Esophagus squamous epithelium (tissue), 5 donors: ENCODE measurements around the gene SNX19. TPM values are rescaled to one million over a fixed set of nuclear protein-coding genes. Genes with fewer than 3 reads are reported as not detected.

Experiments
- DNase-seq: peaks from one replicate; lab custom pipeline; 2025; lab: John Stamatoyannopoulos, UW
- H3K27ac ChIP-seq, 4 donors: fragments of 200-600 bp; sonication (generic); one replicate each; pipeline ENCODE4 v1.5.1; 2016 to 2019; ENCODE audit warnings: mild to moderate bottlenecking in 1 of 4
- H3K27me3 ChIP-seq, 4 donors: fragments of 200-600 bp; sonication (generic); 1 replicate in 3 of 4; 2 replicates in 1 of 4; pipeline versions ENCODE4 v1.5.1 to v1.6.0; 2017 to 2021; ENCODE audit warnings: antibody characterized with exemption in 1 of 4
- H3K36me3 ChIP-seq, 3 donors: fragments of 200-600 bp; sonication (generic); one replicate each; pipeline ENCODE4 v1.5.1; 2016 to 2019
- H3K4me1 ChIP-seq, 3 donors: fragments of 200-600 bp; sonication (generic); one replicate each; pipeline ENCODE4 v1.5.1; 2017 to 2019
- H3K4me3 ChIP-seq, 4 donors: fragments of 200-600 bp; sonication (generic); 1 replicate in 3 of 4; 2 replicates in 1 of 4; pipeline ENCODE4 v1.5.1; 2016 to 2019; ENCODE audit warnings: mild to moderate bottlenecking in 2 of 4, moderate library complexity in 1 of 4
- H3K9me3 ChIP-seq, 3 donors: fragments of 200-600 bp; sonication (generic); one replicate each; pipeline ENCODE4 v1.5.1; 2016 to 2019
- POLR2A ChIP-seq, 4 donors: fragments of 450-650 bp; IDR thresholded peaks; one replicate each; pipeline ENCODE4 v1.6.1; 2017; ENCODE audit warnings: antibody characterized with exemption in 4 of 4, mild to moderate bottlenecking in 4 of 4, moderate library complexity in 3 of 4
- WGBS, 2 donors: methylation state at CpG; one replicate each; pipeline ENCODE4 v1.1.5; 2018; 5-methylcytosine and 5-hydroxymethylcytosine counted together
- intact Hi-C: fragments of 100-400 bp; cut with DNase I; formaldehyde crosslinking; loops from one replicate; pipeline ENCODE4 v1.15.0; 2022
- total RNA-seq, 4 donors: library from RNA; depleted of rRNA; stranded (reverse); fragments of >200 nt; gene quantifications; one replicate each; pipeline ENCODE4 v1.1.0, GENCODE V29; 2016
- TF ChIP-seq, protein P1 (sequence below), 6 experiments: fragments of 450-650 bp in 4 of 6; fragments of 200-600 bp in 2 of 6; sonication (generic) in 2 of 6; IDR thresholded peaks; one replicate each; pipeline ENCODE4 v1.5.1; 2016 to 2019; ENCODE audit warnings: antibody characterized with exemption in 6 of 6, mild to moderate bottlenecking in 4 of 6, moderate library complexity in 4 of 6
- donor health status: DM: yes; HTN: yes; CAD: no.

SNX19 gene
- total RNA-seq, 4 donors from 2014 or later, result 38.0 to 75.0 (median 52.1) TPM

DNA sequence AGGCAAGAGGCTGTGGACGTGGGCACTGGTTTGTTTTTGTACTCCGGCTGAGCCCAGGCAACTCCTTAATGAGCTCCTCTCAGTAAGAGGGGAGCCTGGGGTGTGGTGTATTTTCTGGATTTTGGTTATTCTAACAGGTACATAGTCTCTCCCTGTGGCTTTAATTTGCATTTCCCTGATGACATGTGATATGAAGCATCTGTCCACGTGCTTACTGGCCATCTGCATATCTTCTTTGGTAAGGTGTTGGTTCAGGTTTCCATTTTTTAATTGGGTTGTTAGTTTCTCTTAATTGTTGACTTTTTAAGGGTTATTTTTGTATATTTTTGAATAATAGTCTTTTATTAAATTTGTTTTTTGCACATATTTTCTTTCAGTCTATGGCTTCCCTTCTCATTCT lies 30.8 kb upstream of the SNX19 start:
- intact Hi-C loops, result no loop called here
- 43 to 64% methylated on average over 3 of the region's 3 CpGs for WGBS, 2 donors
- Histone ChIP-seq H3K4me3 (no peak overlapping the region), H3K27me3 (no peaks in the 10 kb centered on the region), H3K9me3 (no peaks in the 10 kb centered on the region), H3K4me1 (peaks cover 0 to 28% (median 9%) of the 10 kb centered on the region in 3 donors), H3K36me3 (no peaks in the 10 kb centered on the region), H3K27ac (no peak overlapping the region)
- no peak for DNase-seq
- no peak for TF ChIP-seq POLR2A (IDR thresholded peaks at IDR 0.05)
- TF ChIP-seq, protein P1, sequence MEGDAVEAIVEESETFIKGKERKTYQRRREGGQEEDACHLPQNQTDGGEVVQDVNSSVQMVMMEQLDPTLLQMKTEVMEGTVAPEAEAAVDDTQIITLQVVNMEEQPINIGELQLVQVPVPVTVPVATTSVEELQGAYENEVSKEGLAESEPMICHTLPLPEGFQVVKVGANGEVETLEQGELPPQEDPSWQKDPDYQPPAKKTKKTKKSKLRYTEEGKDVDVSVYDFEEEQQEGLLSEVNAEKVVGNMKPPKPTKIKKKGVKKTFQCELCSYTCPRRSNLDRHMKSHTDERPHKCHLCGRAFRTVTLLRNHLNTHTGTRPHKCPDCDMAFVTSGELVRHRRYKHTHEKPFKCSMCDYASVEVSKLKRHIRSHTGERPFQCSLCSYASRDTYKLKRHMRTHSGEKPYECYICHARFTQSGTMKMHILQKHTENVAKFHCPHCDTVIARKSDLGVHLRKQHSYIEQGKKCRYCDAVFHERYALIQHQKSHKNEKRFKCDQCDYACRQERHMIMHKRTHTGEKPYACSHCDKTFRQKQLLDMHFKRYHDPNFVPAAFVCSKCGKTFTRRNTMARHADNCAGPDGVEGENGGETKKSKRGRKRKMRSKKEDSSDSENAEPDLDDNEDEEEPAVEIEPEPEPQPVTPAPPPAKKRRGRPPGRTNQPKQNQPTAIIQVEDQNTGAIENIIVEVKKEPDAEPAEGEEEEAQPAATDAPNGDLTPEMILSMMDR (IDR thresholded peaks at IDR 0.05), result no peak

DNA sequence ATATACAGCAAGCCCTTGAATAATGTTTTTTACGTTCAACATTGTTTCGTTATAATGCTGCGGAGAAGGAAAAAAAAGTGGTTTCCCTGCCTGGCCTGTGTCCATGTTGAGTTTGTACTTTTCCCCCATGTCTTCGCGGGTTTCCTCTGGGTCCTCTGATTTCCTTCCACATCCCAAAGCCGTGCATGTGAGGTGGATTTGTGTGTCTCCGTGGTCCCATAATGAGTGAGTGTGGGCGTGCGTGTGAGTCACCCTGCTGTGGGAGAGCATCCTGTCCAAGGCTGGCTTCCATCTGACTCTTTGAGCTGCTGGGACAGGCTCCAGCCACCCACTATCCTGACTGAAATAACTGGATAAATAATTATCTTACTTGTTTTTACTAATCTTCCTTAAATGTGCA lies 29.6 kb upstream of the SNX19 start:
- 35 to 38% methylated on average over 9 of the region's 9 CpGs for WGBS, 2 donors
- no peak overlapping the region for H3K4me3 ChIP-seq
- no peaks in the 10 kb centered on the region for H3K36me3 ChIP-seq
- H3K27me3 ChIP-seq, result no peaks in the 10 kb centered on the region
- H3K4me1 ChIP-seq, result peaks cover 0 to 28% (median 9%) of the 10 kb centered on the region in 3 donors
- no peaks in the 10 kb centered on the region for H3K9me3 ChIP-seq
- no peak for DNase-seq
- intact Hi-C loops, result no loop called here
- TF ChIP-seq, protein P1 (IDR thresholded peaks at IDR 0.05), result no peak
- no peak overlapping the region for H3K27ac ChIP-seq

GRCh38 chr11:130940706-130941105 lies 24.4 kb upstream of the SNX19 start:
- Histone ChIP-seq H3K4me1 (peaks cover 0 to 2% (median 0%) of the 10 kb centered on the region in 3 donors), H3K27ac (no peak overlapping the region), H3K4me3 (no peak overlapping the region), H3K27me3 (no peaks in the 10 kb centered on the region), H3K9me3 (no peaks in the 10 kb centered on the region), H3K36me3 (no peaks in the 10 kb centered on the region)
- TF ChIP-seq, protein P1 (IDR thresholded peaks at IDR 0.05), result no peak
- no peak for TF ChIP-seq POLR2A (IDR thresholded peaks at IDR 0.05)
- WGBS, 2 donors, result 39 to 63% methylated on average over 1 of the region's 1 CpG
- no peak for DNase-seq
- intact Hi-C loops, result no loop called here

- Histone ChIP-seq H3K4me1 (no peaks in the 10 kb centered on the region), H3K4me3 (no peak overlapping the region), H3K9me3 (no peaks in the 10 kb centered on the region), H3K27me3 (no peaks in the 10 kb centered on the region), H3K27ac (no peak overlapping the region), H3K36me3 (no peaks in the 10 kb centered on the region)
- TF ChIP-seq, protein P1 (IDR thresholded peaks at IDR 0.05), result no peak
- no peak for TF ChIP-seq POLR2A (IDR thresholded peaks at IDR 0.05)
- intact Hi-C loops, result no loop called here
- DNase-seq, result no peak
- 27 to 51% methylated on average over 2 of the region's 2 CpGs for WGBS, 2 donors
Observed at GRCh38 chr11:130937051-130937450, 20.8 kb upstream of the SNX19 start.

- no peaks in the 10 kb centered on the region for H3K4me1 ChIP-seq
- H3K27ac ChIP-seq, result no peak overlapping the region
- no peaks in the 10 kb centered on the region for H3K36me3 ChIP-seq
- no peak overlapping the region for H3K4me3 ChIP-seq
- no peaks in the 10 kb centered on the region for H3K9me3 ChIP-seq
- TF ChIP-seq, protein P1 (IDR thresholded peaks at IDR 0.05), result no peak
- no peak for TF ChIP-seq POLR2A (IDR thresholded peaks at IDR 0.05)
- no peak for DNase-seq
- no peaks in the 10 kb centered on the region for H3K27me3 ChIP-seq
- intact Hi-C loops, result no loop called here
- 69 to 75% methylated on average over 4 to 5 of the region's 5 CpGs for WGBS, 2 donors
Observed at GRCh38 chr11:130932086-130932712, 15.9 kb upstream of the SNX19 start.
